ENCODE measurements around the gene PEAK1. TPM values are rescaled to one million over a fixed set of nuclear protein-coding genes. Genes with fewer than 3 reads are reported as not detected.
A peak's percentile ranks its signal among the peaks of the same experiment; 100 is the strongest.

The PEAK1 gene
- total RNA-seq, 1 donor from 2014 or later = 125 TPM

GRCh38 chr15:77461486-77461885 lies 41.6 kb upstream of the PEAK1 start:
- DNase-seq (ENCODE audit: extremely low spot score, unreplicated experiment) = no peak
- H3K27me3 Mint-ChIP-seq (ENCODE audit: unreplicated experiment) = no peaks in the 10 kb centered on the region
- H3K9me3 Mint-ChIP-seq (ENCODE audit: unreplicated experiment) = no peaks in the 10 kb centered on the region
- peaks cover 35% of the 10 kb centered on the region for H3K36me3 Mint-ChIP-seq (ENCODE audit: unreplicated experiment)
- H3K27ac Mint-ChIP-seq (ENCODE audit: unreplicated experiment) = peak overlapping the region; percentile 37
- peaks cover 30% of the 10 kb centered on the region for H3K4me1 Mint-ChIP-seq (ENCODE audit: unreplicated experiment)
- H3K4me3 Mint-ChIP-seq (ENCODE audit: unreplicated experiment) = no peak overlapping the region
- no peak for TF ChIP-seq CTCF (IDR thresholded peaks at IDR 0.05)

- peaks cover 53% of the 10 kb centered on the region for H3K4me1 Mint-ChIP-seq (ENCODE audit: unreplicated experiment)
Measured at GRCh38 chr15:77459031-77459430, 39.1 kb upstream of the PEAK1 start.

GRCh38 chr15:77457905-77458265 lies 38.0 kb upstream of the PEAK1 start:
- Mint-ChIP-seq H3K27me3 (ENCODE audit: unreplicated experiment) (no peaks in the 10 kb centered on the region), H3K4me1 (ENCODE audit: unreplicated experiment) (peaks cover 55% of the 10 kb centered on the region), H3K9me3 (ENCODE audit: unreplicated experiment) (peaks cover 5% of the 10 kb centered on the region), H3K4me3 (ENCODE audit: unreplicated experiment) (no peak overlapping the region), H3K36me3 (ENCODE audit: unreplicated experiment) (peaks cover 31% of the 10 kb centered on the region), H3K27ac (ENCODE audit: unreplicated experiment) (peak overlapping the region; percentile 85)
- DNase-seq (ENCODE audit: extremely low spot score, unreplicated experiment) = no peak
- no peak for TF ChIP-seq CTCF (IDR thresholded peaks at IDR 0.05)

More at GRCh38 chr15:77459031-77459430, 39.1 kb upstream of the PEAK1 start:
- Mint-ChIP-seq H3K27me3 (ENCODE audit: unreplicated experiment) (no peaks in the 10 kb centered on the region), H3K9me3 (ENCODE audit: unreplicated experiment) (peaks cover 5% of the 10 kb centered on the region), H3K36me3 (ENCODE audit: unreplicated experiment) (peaks cover 31% of the 10 kb centered on the region), H3K27ac (ENCODE audit: unreplicated experiment) (no peak overlapping the region), H3K4me3 (ENCODE audit: unreplicated experiment) (no peak overlapping the region)
- DNase-seq (ENCODE audit: extremely low spot score, unreplicated experiment) = no peak
- no peak for TF ChIP-seq CTCF (IDR thresholded peaks at IDR 0.05)

GRCh38 chr15:77457191-77457904 lies 37.4 kb upstream of the PEAK1 start:
- Mint-ChIP-seq H3K27me3 (ENCODE audit: unreplicated experiment) (no peaks in the 10 kb centered on the region), H3K27ac (ENCODE audit: unreplicated experiment) (peak overlapping the region; percentile 85), H3K4me3 (ENCODE audit: unreplicated experiment) (no peak overlapping the region), H3K9me3 (ENCODE audit: unreplicated experiment) (peaks cover 5% of the 10 kb centered on the region), H3K36me3 (ENCODE audit: unreplicated experiment) (peaks cover 31% of the 10 kb centered on the region), H3K4me1 (ENCODE audit: unreplicated experiment) (peaks cover 55% of the 10 kb centered on the region)
- DNase-seq (ENCODE audit: extremely low spot score, unreplicated experiment) = no peak
- TF ChIP-seq CTCF (IDR thresholded peaks at IDR 0.05) = no peak

GRCh38 chr15:77456746-77457145 lies 36.8 kb upstream of the PEAK1 start:
- Mint-ChIP-seq H3K9me3 (ENCODE audit: unreplicated experiment) (peaks cover 5% of the 10 kb centered on the region), H3K4me3 (ENCODE audit: unreplicated experiment) (no peak overlapping the region), H3K27ac (ENCODE audit: unreplicated experiment) (peak overlapping the region; percentile 85), H3K36me3 (ENCODE audit: unreplicated experiment) (peaks cover 31% of the 10 kb centered on the region), H3K27me3 (ENCODE audit: unreplicated experiment) (no peaks in the 10 kb centered on the region), H3K4me1 (ENCODE audit: unreplicated experiment) (peaks cover 55% of the 10 kb centered on the region)
- no peak for DNase-seq (ENCODE audit: extremely low spot score, unreplicated experiment)
- no peak for TF ChIP-seq CTCF (IDR thresholded peaks at IDR 0.05)
